HG02678 (cell line): Measurements from ENCODE around the gene GNB1L.

Source experiments
- ATAC-seq: cut with Tn5 transposase; IDR thresholded peaks from one replicate; pipeline ENCODE4 v1.9.1; 2021; ENCODE audit warnings: mild to moderate bottlenecking, moderate library complexity; ENCODE audit not compliant: unreplicated experiment

The GNB1L gene

GRCh38 chr22:19825904-19826618, 28.6 kb downstream of the GNB1L start:
- ATAC-seq = no peak

- ATAC-seq = no peak
Measured at GRCh38 chr22:19824926-19825339, 29.7 kb downstream of the GNB1L start.

GRCh38 chr22:19824212-19824925, 30.3 kb downstream of the GNB1L start:
- ATAC-seq = no peak

GRCh38 chr22:19823902-19824211, 30.8 kb downstream of the GNB1L start:
- ATAC-seq = no peak

- no peak for ATAC-seq
Measured at GRCh38 chr22:19823191-19823901, 31.3 kb downstream of the GNB1L start.

GRCh38 chr22:19822301-19823117, 32.2 kb downstream of the GNB1L start:
- ATAC-seq = no peak

- no peak for ATAC-seq
Measured at GRCh38 chr22:19821523-19822300, 33.0 kb downstream of the GNB1L start.

GRCh38 chr22:19820880-19821522, 33.7 kb downstream of the GNB1L start:
- ATAC-seq = no peak

GRCh38 chr22:19819911-19820879, 34.5 kb downstream of the GNB1L start:
- ATAC-seq = no peak

GRCh38 chr22:19819208-19819910, 35.3 kb downstream of the GNB1L start:
- no peak for ATAC-seq

GRCh38 chr22:19818324-19819207, 36.1 kb downstream of the GNB1L start:
- ATAC-seq = no peak

- ATAC-seq = no peak
Measured at GRCh38 chr22:19816372-19817119, 38.1 kb downstream of the GNB1L start.

GRCh38 chr22:19815823-19816290, 38.8 kb downstream of the GNB1L start:
- no peak for ATAC-seq

GRCh38 chr22:19815093-19815822, 39.4 kb downstream of the GNB1L start:
- no peak for ATAC-seq

GRCh38 chr22:19814428-19814827, 40.2 kb downstream of the GNB1L start:
- ATAC-seq = no peak

GRCh38 chr22:19812910-19813309, 41.8 kb downstream of the GNB1L start:
- no peak for ATAC-seq
